ENCODE measurements around the gene MPC2.

- TF ChIP-seq, protein P1, sequence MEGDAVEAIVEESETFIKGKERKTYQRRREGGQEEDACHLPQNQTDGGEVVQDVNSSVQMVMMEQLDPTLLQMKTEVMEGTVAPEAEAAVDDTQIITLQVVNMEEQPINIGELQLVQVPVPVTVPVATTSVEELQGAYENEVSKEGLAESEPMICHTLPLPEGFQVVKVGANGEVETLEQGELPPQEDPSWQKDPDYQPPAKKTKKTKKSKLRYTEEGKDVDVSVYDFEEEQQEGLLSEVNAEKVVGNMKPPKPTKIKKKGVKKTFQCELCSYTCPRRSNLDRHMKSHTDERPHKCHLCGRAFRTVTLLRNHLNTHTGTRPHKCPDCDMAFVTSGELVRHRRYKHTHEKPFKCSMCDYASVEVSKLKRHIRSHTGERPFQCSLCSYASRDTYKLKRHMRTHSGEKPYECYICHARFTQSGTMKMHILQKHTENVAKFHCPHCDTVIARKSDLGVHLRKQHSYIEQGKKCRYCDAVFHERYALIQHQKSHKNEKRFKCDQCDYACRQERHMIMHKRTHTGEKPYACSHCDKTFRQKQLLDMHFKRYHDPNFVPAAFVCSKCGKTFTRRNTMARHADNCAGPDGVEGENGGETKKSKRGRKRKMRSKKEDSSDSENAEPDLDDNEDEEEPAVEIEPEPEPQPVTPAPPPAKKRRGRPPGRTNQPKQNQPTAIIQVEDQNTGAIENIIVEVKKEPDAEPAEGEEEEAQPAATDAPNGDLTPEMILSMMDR (conservative IDR thresholded peaks at IDR 0.05; ENCODE audit: low read length) = no peak
- no peak for TF ChIP-seq EZH2phosphoT487 (IDR thresholded peaks at IDR 0.05; ENCODE audit: borderline replicate concordance)
These were observed 36.0 kb downstream of the MPC2 start for GRCh38 chr1:167900907-167901306.

Measured in Loucy (cell line).